Neural progenitor cell (in vitro differentiated cells): ENCODE data around the gene MUCL3.

ENCODE experiments used
- CTCF ChIP-seq: fragments of 200-600 bp; sonication (generic); IDR thresholded peaks from 2 replicates; pipeline ENCODE4 v1.5.1; 2017; ENCODE audit warnings: antibody characterized with exemption, mild to moderate bottlenecking
- EZH2 ChIP-seq: fragments of 200-600 bp; sonication (generic); IDR thresholded peaks from 2 replicates; pipeline ENCODE4 v1.6.1; 2017; ENCODE audit warnings: antibody characterized with exemption, mild to moderate bottlenecking, moderate library complexity

- TF ChIP-seq CTCF (no peak), EZH2 (no peak)
Observed at GRCh38 chr6:30979690-30980089, 38.9 kb downstream of the MUCL3 start.
